Panc1 (cell line): ENCODE data around the gene ZBTB11.

Experiments
- CTCF ChIP-seq: fragments of 450-650 bp; IDR thresholded peaks from 2 replicates; pipeline ENCODE4 v1.5.1; 2017; ENCODE audit warnings: mild to moderate bottlenecking
- POLR2AphosphoS5 ChIP-seq: IDR thresholded peaks from 2 replicates; pipeline ENCODE4 v1.6.1; 2012; ENCODE audit warnings: mild to moderate bottlenecking, low read depth, low read length, moderate library complexity
- SIN3A ChIP-seq: IDR thresholded peaks from 2 replicates; pipeline ENCODE4 v1.6.1; 2012; ENCODE audit warnings: low read depth, mild to moderate bottlenecking, low read length, moderate library complexity, borderline replicate concordance; ENCODE audit not compliant: insufficient read depth
- TCF7L2 ChIP-seq: IDR thresholded peaks from 2 replicates; pipeline ENCODE4 v1.6.1; 2011; ENCODE audit warnings: mild to moderate bottlenecking, low read depth, low read length, inconsistent platforms
- TF ChIP-seq, protein P1 (sequence below), 2 experiments: IDR thresholded peaks; 2 replicates each; pipeline ENCODE4 v1.6.1; 2011 to 2012; ENCODE audit warnings: low read depth in 2 of 2, control low read depth in 1 of 2, low read length in 1 of 2, mild to moderate bottlenecking in 1 of 2, moderate library complexity in 1 of 2; ENCODE audit not compliant: insufficient read depth in 1 of 2

GRCh38 chr3:101638261-101638745, 38.6 kb downstream of the ZBTB11 start:
- TF ChIP-seq CTCF (peak; percentile 47), SIN3A (no peak), POLR2AphosphoS5 (no peak), TCF7L2 (no peak)
- TF ChIP-seq, protein P1, sequence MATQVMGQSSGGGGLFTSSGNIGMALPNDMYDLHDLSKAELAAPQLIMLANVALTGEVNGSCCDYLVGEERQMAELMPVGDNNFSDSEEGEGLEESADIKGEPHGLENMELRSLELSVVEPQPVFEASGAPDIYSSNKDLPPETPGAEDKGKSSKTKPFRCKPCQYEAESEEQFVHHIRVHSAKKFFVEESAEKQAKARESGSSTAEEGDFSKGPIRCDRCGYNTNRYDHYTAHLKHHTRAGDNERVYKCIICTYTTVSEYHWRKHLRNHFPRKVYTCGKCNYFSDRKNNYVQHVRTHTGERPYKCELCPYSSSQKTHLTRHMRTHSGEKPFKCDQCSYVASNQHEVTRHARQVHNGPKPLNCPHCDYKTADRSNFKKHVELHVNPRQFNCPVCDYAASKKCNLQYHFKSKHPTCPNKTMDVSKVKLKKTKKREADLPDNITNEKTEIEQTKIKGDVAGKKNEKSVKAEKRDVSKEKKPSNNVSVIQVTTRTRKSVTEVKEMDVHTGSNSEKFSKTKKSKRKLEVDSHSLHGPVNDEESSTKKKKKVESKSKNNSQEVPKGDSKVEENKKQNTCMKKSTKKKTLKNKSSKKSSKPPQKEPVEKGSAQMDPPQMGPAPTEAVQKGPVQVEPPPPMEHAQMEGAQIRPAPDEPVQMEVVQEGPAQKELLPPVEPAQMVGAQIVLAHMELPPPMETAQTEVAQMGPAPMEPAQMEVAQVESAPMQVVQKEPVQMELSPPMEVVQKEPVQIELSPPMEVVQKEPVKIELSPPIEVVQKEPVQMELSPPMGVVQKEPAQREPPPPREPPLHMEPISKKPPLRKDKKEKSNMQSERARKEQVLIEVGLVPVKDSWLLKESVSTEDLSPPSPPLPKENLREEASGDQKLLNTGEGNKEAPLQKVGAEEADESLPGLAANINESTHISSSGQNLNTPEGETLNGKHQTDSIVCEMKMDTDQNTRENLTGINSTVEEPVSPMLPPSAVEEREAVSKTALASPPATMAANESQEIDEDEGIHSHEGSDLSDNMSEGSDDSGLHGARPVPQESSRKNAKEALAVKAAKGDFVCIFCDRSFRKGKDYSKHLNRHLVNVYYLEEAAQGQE (IDR thresholded peaks at IDR 0.05; ENCODE audit: insufficient read depth in 1 of 2, low read depth in 2 of 2, low read length in 1 of 2) = no peak
